ENCODE data around the gene ADD1. TPM values are rescaled to one million over a fixed set of nuclear protein-coding genes. Genes with fewer than 3 reads are reported as not detected.

ADD1 gene
- total RNA-seq, 1 donor from 2014 or later = 240 TPM

DNA sequence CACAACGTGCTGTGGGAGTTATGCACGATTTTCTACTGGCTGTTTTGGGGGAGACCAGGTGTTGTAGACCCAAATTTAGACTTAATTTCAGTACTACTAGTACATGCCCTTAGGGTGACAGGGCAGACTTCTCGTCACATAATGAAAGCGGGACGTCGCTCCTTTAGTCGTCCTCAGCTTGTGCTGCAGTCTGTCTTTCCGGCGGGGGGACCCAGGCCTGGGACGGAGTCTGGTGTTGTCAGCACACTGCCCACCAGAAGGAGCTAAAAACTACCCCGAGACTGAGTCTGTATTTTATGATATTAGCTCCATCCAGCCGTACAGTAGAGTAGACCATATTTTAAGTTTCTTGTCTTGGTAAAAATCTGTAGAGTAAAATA lies 84.0 kb downstream of the ADD1 start:
- TF ChIP-seq, protein P1, sequence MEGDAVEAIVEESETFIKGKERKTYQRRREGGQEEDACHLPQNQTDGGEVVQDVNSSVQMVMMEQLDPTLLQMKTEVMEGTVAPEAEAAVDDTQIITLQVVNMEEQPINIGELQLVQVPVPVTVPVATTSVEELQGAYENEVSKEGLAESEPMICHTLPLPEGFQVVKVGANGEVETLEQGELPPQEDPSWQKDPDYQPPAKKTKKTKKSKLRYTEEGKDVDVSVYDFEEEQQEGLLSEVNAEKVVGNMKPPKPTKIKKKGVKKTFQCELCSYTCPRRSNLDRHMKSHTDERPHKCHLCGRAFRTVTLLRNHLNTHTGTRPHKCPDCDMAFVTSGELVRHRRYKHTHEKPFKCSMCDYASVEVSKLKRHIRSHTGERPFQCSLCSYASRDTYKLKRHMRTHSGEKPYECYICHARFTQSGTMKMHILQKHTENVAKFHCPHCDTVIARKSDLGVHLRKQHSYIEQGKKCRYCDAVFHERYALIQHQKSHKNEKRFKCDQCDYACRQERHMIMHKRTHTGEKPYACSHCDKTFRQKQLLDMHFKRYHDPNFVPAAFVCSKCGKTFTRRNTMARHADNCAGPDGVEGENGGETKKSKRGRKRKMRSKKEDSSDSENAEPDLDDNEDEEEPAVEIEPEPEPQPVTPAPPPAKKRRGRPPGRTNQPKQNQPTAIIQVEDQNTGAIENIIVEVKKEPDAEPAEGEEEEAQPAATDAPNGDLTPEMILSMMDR (IDR thresholded peaks at IDR 0.05) = no peak
- peaks cover 26% of the 10 kb centered on the region for H3K4me1 Mint-ChIP-seq (ENCODE audit: low read depth)
- no peaks in the 10 kb centered on the region for H3K27me3 Mint-ChIP-seq (ENCODE audit: low read depth)
- H3K4me3 Mint-ChIP-seq (ENCODE audit: unreplicated experiment) = no peak overlapping the region
- no peaks in the 10 kb centered on the region for H3K9me3 Mint-ChIP-seq (ENCODE audit: low read depth)
- peaks cover 27% of the 10 kb centered on the region for H3K36me3 Mint-ChIP-seq (ENCODE audit: low read depth)
- DNase-seq (ENCODE audit: low spot score) = peak; percentile 64
- H3K27ac Mint-ChIP-seq (ENCODE audit: unreplicated experiment) = no peak overlapping the region

DNA sequence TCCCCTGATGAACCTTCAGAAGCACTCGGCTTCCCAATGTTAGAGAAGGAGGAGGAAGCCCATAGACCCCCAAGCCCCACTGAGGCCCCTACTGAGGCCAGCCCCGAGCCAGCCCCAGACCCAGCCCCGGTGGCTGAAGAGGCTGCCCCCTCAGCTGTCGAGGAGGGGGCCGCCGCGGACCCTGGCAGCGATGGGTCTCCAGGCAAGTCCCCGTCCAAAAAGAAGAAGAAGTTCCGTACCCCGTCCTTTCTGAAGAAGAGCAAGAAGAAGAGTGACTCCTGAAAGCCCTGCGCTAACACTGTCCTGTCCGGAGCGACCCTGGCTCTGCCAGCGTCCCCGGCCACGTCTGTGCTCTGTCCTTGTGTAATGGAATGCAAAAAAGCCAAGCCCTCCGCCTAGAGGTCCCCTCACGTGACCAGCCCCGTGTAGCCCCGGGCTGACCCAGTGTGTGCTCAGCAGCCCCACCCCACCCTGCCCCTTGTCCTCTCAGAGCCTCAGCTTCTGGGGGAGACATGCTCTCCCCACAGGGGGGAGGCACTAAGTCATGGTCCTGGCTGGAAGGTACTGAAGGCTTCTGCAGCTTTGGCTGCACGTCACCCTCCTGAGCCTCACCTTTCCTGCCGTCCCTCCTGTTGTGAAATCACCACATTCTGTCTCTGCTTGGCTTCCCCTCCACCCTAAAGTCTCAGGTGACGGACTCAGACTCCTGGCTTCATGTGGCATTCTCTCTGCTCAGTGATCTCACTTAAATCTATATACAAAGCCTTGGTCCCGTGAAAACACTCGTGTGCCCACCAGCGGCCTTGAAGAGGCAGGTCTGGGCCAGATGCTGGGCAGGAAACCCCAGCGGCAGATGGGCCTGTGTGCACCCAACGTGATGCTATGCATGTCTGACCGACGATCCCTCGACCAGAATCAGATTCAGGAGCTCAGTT lies 84.9 kb downstream of the ADD1 start:
- peak overlapping the region; percentile 58 for H3K27ac Mint-ChIP-seq (ENCODE audit: unreplicated experiment)
- peaks cover 24% of the 10 kb centered on the region for H3K36me3 Mint-ChIP-seq (ENCODE audit: low read depth)
- TF ChIP-seq, protein P1 (IDR thresholded peaks at IDR 0.05) = no peak
- H3K27me3 Mint-ChIP-seq (ENCODE audit: low read depth) = no peaks in the 10 kb centered on the region
- DNase-seq (ENCODE audit: low spot score) = peak; percentile 70
- no peak overlapping the region for H3K4me3 Mint-ChIP-seq (ENCODE audit: unreplicated experiment)
- H3K9me3 Mint-ChIP-seq (ENCODE audit: low read depth) = no peaks in the 10 kb centered on the region
- peaks cover 26% of the 10 kb centered on the region for H3K4me1 Mint-ChIP-seq (ENCODE audit: low read depth)

DNA sequence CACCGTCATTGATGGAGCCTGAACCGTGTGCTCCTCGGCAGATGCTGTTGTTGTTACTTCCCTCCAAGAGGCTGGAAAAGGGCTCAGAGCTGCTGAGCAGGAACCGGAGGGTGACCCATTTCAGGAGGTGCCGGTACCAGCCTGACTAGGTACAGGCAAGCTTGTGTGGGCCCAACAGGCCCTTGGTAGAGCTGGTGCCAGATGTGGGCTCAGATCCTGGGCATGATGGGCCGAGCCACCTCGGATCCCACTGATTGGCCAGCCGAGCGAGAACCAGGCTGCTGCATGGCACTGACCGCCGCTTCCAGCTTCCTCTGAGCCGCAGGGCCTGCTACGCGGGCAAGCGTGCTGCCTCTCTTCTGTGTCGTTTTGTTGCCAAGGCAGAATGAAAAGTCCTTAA lies 85.8 kb downstream of the ADD1 start:
- Mint-ChIP-seq H3K27ac (ENCODE audit: unreplicated experiment) (peak overlapping the region; percentile 36), H3K27me3 (ENCODE audit: low read depth) (no peaks in the 10 kb centered on the region), H3K4me1 (ENCODE audit: low read depth) (peaks cover 20% of the 10 kb centered on the region)

DNA sequence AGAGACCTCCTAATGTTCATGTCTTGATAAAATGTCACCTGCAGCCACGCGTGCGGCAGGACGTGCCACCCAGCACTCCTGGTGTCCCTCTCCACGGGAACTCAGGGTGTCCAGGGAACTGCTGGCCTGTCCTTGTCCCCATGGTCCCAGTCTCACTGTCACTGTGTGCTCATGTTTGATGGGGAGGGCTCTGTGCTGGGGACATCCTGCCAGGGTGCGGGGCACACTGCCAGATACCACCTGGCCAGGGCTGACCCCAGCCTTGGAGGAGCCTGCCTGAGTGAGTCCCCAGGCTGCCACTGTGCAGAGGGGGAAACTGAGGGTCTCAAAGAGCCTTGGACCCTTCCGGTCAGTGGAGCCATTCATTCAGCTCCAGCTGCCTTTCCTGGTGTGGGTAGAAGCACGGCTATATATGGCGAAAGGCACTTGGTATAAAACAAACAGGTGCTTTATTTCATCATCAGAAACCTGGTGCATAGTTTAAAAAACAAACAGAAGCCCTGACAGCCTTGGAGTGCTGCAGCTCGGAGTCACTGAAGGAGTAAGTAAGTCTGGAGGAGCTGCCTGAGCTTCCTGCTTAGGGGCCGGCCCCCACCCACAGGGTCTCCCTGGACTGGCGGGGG lies 86.6 kb downstream of the ADD1 start:
- no peaks in the 10 kb centered on the region for H3K27me3 Mint-ChIP-seq (ENCODE audit: low read depth)
- peak overlapping the region; percentile 41 for H3K27ac Mint-ChIP-seq (ENCODE audit: unreplicated experiment)
- TF ChIP-seq, protein P1 (IDR thresholded peaks at IDR 0.05) = no peak
- H3K4me3 Mint-ChIP-seq (ENCODE audit: unreplicated experiment) = no peak overlapping the region
- peak; percentile 49 for DNase-seq (ENCODE audit: low spot score)
- H3K36me3 Mint-ChIP-seq (ENCODE audit: low read depth) = peaks cover 21% of the 10 kb centered on the region
- peaks cover 16% of the 10 kb centered on the region for H3K4me1 Mint-ChIP-seq (ENCODE audit: low read depth)
- no peaks in the 10 kb centered on the region for H3K9me3 Mint-ChIP-seq (ENCODE audit: low read depth)

More for the DNA sequence above, 85.8 kb downstream of the ADD1 start:
- peak; percentile 82 for DNase-seq (ENCODE audit: low spot score)
- TF ChIP-seq, protein P1 (IDR thresholded peaks at IDR 0.05) = no peak
- Mint-ChIP-seq H3K4me3 (ENCODE audit: unreplicated experiment) (no peak overlapping the region), H3K9me3 (ENCODE audit: low read depth) (no peaks in the 10 kb centered on the region), H3K36me3 (ENCODE audit: low read depth) (peaks cover 21% of the 10 kb centered on the region)

DNA sequence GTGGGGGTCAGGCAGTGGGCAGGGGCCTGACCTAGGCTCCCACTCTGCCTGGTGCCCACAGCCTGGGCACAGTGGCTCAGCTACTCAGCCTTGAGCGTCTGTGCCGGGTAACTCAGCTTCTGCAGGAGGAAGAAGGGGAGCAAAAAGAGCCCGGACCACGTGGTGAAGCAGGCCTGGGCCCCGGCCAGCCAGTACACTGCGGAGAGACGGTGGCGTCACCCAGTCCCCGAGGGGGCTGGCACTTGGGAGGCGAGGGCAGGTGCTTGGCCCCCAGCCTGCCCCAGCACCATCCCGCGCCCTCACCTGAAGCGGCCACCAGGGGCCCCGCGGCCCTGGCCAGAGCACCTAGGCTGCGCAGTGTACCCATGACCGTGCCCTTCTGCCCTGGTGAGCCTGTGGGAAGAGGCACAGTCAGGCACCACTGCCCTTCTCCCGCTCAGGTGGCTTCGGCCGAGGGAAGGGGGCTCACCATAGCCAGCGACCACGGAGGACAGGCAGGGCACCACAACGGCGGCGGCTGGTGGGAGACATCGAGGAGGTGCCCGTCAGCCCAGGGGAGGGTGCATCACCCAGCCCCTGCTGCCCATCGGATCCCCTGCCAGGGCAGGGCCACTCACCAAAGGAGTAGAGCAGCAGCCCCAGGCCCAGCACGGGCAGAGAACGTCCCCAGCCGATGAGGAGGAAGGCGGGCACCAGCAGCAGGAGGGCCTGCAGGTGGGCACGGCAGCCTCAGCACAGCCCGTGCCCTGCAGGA lies 87.3 kb downstream of the ADD1 start:
- peaks cover 18% of the 10 kb centered on the region for H3K36me3 Mint-ChIP-seq (ENCODE audit: low read depth)
- TF ChIP-seq, protein P1 (IDR thresholded peaks at IDR 0.05) = peak; percentile 34
- no peak overlapping the region for H3K4me3 Mint-ChIP-seq (ENCODE audit: unreplicated experiment)
- H3K27ac Mint-ChIP-seq (ENCODE audit: unreplicated experiment) = peak overlapping the region; percentile 41
- H3K9me3 Mint-ChIP-seq (ENCODE audit: low read depth) = no peaks in the 10 kb centered on the region
- H3K27me3 Mint-ChIP-seq (ENCODE audit: low read depth) = no peaks in the 10 kb centered on the region
- peaks cover 23% of the 10 kb centered on the region for H3K4me1 Mint-ChIP-seq (ENCODE audit: low read depth)
- DNase-seq (ENCODE audit: low spot score) = peak; percentile 87
